Measurements from ENCODE around the gene LRRC56. TPM values are rescaled to one million over a fixed set of nuclear protein-coding genes. Genes with fewer than 3 reads are reported as not detected.

Gene LRRC56, protein sequence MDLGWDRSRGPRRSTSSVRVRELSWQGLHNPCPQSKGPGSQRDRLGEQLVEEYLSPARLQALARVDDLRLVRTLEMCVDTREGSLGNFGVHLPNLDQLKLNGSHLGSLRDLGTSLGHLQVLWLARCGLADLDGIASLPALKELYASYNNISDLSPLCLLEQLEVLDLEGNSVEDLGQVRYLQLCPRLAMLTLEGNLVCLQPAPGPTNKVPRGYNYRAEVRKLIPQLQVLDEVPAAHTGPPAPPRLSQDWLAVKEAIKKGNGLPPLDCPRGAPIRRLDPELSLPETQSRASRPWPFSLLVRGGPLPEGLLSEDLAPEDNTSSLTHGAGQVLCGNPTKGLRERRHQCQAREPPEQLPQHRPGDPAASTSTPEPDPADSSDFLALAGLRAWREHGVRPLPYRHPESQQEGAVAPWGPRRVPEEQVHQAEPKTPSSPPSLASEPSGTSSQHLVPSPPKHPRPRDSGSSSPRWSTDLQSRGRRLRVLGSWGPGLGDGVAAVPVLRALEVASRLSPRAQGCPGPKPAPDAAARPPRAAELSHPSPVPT
- 1 to 10 TPM in 2 of 3 donors, under 1 TPM in 1; 0.16 to 1.6 (median 1.3) TPM for total RNA-seq

GRCh38 chr11:536841-537621 lies at the start of gene LRRC56:
Gene LRRC56 (plus strand): TSS chr11:537527. CDS start chr11:540685, 3,158 bp downstream.
- peaks cover 8 to 18% of the 10 kb centered on the region in 2 donors for H3K4me1 ChIP-seq
- H3K27me3 ChIP-seq = no peaks in the 10 kb centered on the region
- TF ChIP-seq POLR2AphosphoS5 (IDR thresholded peaks at IDR 0.05) (peak; percentile 12 to 51 (median 34)), CTCF (IDR thresholded peaks at IDR 0.05) (no peak), POLR2A (IDR thresholded peaks at IDR 0.05) (no peak)
- peak; percentile 83 to 85 for DNase-seq (ENCODE audit: low spot score in 2 of 2)
- no peaks in the 10 kb centered on the region for H3K36me3 ChIP-seq
- peak within 1 kb of the TSS; percentile 56 to 75 for H3K27ac ChIP-seq
- intact Hi-C loops (cut with DNase I; ENCODE audit: low total_unique reads) = no loop called here
- peak within 1 kb of the TSS; percentile 30 to 84 (median 74) for H3K4me3 ChIP-seq
- no peaks in the 10 kb centered on the region for H3K9me3 ChIP-seq

- intact Hi-C loops (cut with DNase I; ENCODE audit: low total_unique reads) = no loop called here
- Histone ChIP-seq H3K9me3 (no peaks in the 10 kb centered on the region), H3K27ac (no peak overlapping the region), H3K4me3 (no peak overlapping the region), H3K4me1 (no peaks in the 10 kb centered on the region), H3K36me3 (no peaks in the 10 kb centered on the region), H3K27me3 (no peaks in the 10 kb centered on the region)
- TF ChIP-seq CTCF (IDR thresholded peaks at IDR 0.05) (no peak), POLR2A (IDR thresholded peaks at IDR 0.05) (no peak), POLR2AphosphoS5 (IDR thresholded peaks at IDR 0.05) (no peak)
- DNase-seq (ENCODE audit: low spot score in 2 of 2) = no peak
Observed at GRCh38 chr11:487571-488021, 49.7 kb upstream of the LRRC56 start.

DNA sequence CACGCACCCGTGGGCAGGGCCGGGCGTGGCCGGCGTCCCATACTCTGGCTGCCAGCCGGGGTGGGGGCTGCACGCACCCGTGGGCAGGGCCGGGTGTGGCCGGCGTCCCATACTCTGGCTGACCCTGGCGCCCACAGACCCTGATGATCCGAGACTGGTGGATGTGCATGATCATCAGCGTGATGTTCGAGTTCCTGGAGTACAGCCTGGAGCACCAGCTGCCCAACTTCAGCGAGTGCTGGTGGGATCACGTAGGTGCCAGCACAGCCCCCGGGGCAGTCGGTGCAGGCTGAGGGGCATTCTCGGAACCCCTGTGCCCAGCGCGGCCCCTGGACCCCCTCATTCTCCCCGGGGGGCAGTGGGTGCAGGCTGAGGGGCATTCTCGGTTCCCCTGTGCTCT lies 49.3 kb upstream of the LRRC56 start:
- H3K27ac ChIP-seq = no peak overlapping the region
- H3K4me1 ChIP-seq = no peaks in the 10 kb centered on the region
- intact Hi-C loops (cut with DNase I; ENCODE audit: low total_unique reads) = no loop called here
- H3K27me3 ChIP-seq = no peaks in the 10 kb centered on the region
- no peaks in the 10 kb centered on the region for H3K9me3 ChIP-seq
- H3K36me3 ChIP-seq = no peaks in the 10 kb centered on the region
- no peak for TF ChIP-seq POLR2AphosphoS5 (IDR thresholded peaks at IDR 0.05)
- no peak for TF ChIP-seq CTCF (IDR thresholded peaks at IDR 0.05)
- TF ChIP-seq POLR2A (IDR thresholded peaks at IDR 0.05) = no peak
- DNase-seq (ENCODE audit: low spot score in 2 of 2) = no peak
- no peak overlapping the region for H3K4me3 ChIP-seq

DNA sequence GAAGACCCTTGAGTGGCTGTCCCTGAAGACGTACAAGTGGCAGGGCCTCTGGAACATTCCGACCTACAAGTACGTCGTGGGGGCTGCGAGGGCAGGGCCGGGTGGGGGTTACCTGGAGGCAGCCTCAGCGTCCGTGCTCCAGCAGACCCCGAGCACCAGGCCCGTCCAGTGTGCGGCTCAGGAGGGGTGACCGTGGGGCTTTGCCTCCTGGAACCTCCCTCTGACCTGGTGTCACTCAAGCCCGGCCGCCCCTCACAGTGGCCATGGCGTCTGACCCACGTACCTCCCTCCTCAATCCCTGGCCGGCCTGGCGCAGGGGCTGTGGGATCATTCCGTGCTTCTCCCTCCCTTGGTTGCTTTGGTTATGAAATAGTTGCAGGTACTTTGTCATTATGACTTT lies 48.7 kb upstream of the LRRC56 start:
- Histone ChIP-seq H3K27me3 (no peaks in the 10 kb centered on the region), H3K9me3 (no peaks in the 10 kb centered on the region), H3K36me3 (no peaks in the 10 kb centered on the region), H3K4me1 (no peaks in the 10 kb centered on the region), H3K4me3 (no peak overlapping the region), H3K27ac (no peak overlapping the region)
- intact Hi-C loops (cut with DNase I; ENCODE audit: low total_unique reads) = no loop called here
- DNase-seq (ENCODE audit: low spot score in 2 of 2) = no peak
- no peak for TF ChIP-seq CTCF (IDR thresholded peaks at IDR 0.05)

Measured in breast epithelium (tissue), 4 donors.